Peyer's patch (tissue), 4 donors: ENCODE measurements around the gene CPHXL.

Source experiments
- CTCF ChIP-seq, 6 experiments: fragments of 450-650 bp in 4 of 6; fragments of 200-600 bp in 2 of 6; sonication (generic) in 1 of 6; IDR thresholded peaks; one replicate each; pipeline ENCODE4 v1.5.1; 2017 to 2019; ENCODE audit warnings: antibody characterized with exemption in 6 of 6, mild to moderate bottlenecking in 3 of 6, moderate library complexity in 1 of 6
- POLR2A ChIP-seq, 2 donors: fragments of 450-650 bp; IDR thresholded peaks; one replicate each; pipeline ENCODE4 v1.5.1; 2017; ENCODE audit warnings: antibody characterized with exemption in 2 of 2, mild to moderate bottlenecking in 2 of 2, moderate library complexity in 2 of 2

- peak; percentile 39 to 96 (median 84) for TF ChIP-seq CTCF (IDR thresholded peaks at IDR 0.05)
- no peak for TF ChIP-seq POLR2A (IDR thresholded peaks at IDR 0.05)
These were observed 38.0 kb upstream of the CPHXL start for GRCh38 chr16:75764154-75764768.
